RPMI8226 (cell line): ENCODE results near the gene TAF5.
A peak's percentile ranks its signal among the peaks of the same experiment; 100 is the strongest.
"Not testable (repeated sequence)": the region's sequence is repeated elsewhere in the genome, so short reads cannot be mapped to it uniquely, and the experiment has no call there.

Source experiments
- DNase-seq: peaks from one replicate; pipeline ENCODE4 v3.0.0-alpha.2; 2015

TAF5 gene

GRCh38 chr10:103415581-103415980 is 47.8 kb downstream of the TAF5 start:
- DNase-seq, result no peak

- peak; percentile 58 for DNase-seq
These were observed 48.8 kb downstream of the TAF5 start for GRCh38 chr10:103416436-103417147.

GRCh38 chr10:103417148-103417469 is 49.3 kb downstream of the TAF5 start:
- not testable (repeated sequence) for DNase-seq

- DNase-seq, result no peak
These were observed 49.8 kb downstream of the TAF5 start for GRCh38 chr10:103417601-103418000.

- DNase-seq, result no peak
These were observed 51.3 kb downstream of the TAF5 start for GRCh38 chr10:103419101-103419500.

GRCh38 chr10:103423748-103424147 is 56.0 kb downstream of the TAF5 start:
- DNase-seq, result no peak

- no peak for DNase-seq
These were observed 60.1 kb downstream of the TAF5 start for GRCh38 chr10:103427866-103428265.

GRCh38 chr10:103428989-103429643 is 61.3 kb downstream of the TAF5 start:
- DNase-seq, result no peak

- no peak for DNase-seq
These were observed 61.9 kb downstream of the TAF5 start for GRCh38 chr10:103429647-103430046.

GRCh38 chr10:103431902-103432301 is 64.1 kb downstream of the TAF5 start:
- no peak for DNase-seq

GRCh38 chr10:103433858-103434257 is 66.1 kb downstream of the TAF5 start:
- no peak for DNase-seq
